GM21381 (cell line): ENCODE measurements around the gene BMERB1.
"Not testable (repeated sequence)": the region's sequence is repeated elsewhere in the genome, so short reads cannot be mapped to it uniquely, and the experiment has no call there.

Experiments used
- ATAC-seq: cut with Tn5 transposase; IDR thresholded peaks from one replicate; pipeline ENCODE4 v1.9.1; 2021; ENCODE audit warnings: mild to moderate bottlenecking, moderate library complexity; ENCODE audit not compliant: unreplicated experiment

BMERB1 gene

GRCh38 chr16:15434425-15435215 lies at the start of gene BMERB1:
BMERB1 (plus strand) TSS chr16:15434588; CDS start chr16:15434654, 66 bp downstream.
- ATAC-seq: no peak

GRCh38 chr16:15388060-15388459 lies 46.3 kb upstream of the BMERB1 start:
- ATAC-seq: not testable (repeated sequence)

DNA sequence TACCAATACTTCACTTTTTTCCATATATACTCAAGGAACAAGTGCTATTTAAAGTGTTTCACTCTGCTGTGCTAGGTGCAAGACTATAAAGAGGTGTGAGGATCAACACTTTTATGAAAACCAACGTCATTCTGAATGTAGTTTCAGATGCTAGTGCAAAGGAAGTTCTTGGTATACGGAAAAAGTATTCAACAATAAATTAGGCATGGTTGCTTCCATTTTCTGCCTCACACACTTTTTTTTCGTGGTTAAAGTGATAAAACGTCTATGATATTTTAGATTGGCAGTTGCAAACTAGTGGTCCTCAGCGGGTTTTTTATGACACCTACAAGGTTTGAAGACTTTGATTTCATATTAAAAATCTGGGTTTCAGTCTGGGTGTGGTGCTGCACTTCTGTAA lies 44.5 kb upstream of the BMERB1 start:
- not testable (repeated sequence) for ATAC-seq

DNA sequence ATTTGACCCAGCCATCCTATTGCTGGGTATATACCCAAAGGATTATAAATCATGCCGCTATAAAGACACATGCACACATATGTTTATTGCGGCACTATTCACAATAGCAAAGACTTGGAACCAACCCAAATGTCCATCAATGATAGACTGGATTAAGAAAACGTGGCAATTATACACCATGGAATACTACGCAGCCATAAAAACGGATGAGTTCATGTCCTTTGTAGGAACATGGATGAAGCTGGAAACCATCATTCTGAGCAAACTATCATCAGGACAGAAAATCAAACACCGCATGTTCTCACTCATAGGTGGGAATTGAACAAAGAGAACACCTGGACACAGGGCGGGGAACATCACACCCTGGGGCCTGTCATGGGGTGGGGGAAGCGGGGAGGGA lies 41.4 kb upstream of the BMERB1 start:
- not testable (repeated sequence) for ATAC-seq

GRCh38 chr16:15395631-15396508 lies 38.5 kb upstream of the BMERB1 start, which contains the start of gene MPV17L:
MPV17L (plus strand) TSS chr16:15395754; CDS start chr16:15395898, 144 bp downstream.
- ATAC-seq: not testable (repeated sequence)

- ATAC-seq: not testable (repeated sequence)
Observed at GRCh38 chr16:15396509-15396829, 37.9 kb upstream of the BMERB1 start.

DNA sequence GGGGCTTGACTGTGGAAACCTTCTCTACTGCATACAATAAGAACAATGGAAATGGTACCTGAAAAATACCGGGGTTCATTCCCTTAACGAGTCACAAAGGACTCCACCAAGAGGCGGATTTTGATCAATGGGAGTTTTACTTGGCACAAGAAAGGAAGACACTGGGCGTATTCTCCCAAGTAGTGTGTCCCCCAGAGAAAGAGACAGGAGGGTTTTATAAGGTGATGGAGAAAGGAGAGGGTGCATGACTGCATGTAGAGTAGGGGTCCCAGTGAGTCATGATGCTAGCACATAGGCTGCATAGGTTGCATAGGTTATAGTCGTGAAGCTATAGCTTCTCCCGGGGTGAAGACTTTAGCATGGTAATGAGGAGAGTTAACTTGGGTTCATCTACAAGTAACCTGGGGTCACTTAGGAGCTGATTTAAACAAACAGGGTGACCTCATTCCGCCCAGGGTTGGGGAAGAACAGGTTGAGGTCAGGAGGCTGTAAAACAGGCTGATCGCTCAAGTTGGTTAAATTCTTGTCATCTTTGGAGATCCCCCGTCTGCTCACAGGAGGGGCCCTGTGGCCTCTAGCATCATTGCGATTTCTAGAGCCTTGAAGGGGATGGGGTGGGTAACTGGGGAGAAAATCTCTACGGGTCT lies 37.3 kb upstream of the BMERB1 start:
- no peak for ATAC-seq

- no peak for ATAC-seq
Observed at GRCh38 chr16:15398618-15399316, 35.6 kb upstream of the BMERB1 start.

GRCh38 chr16:15399317-15399716 lies 35.1 kb upstream of the BMERB1 start:
- no peak for ATAC-seq

GRCh38 chr16:15400314-15400713 lies 34.1 kb upstream of the BMERB1 start:
- ATAC-seq: not testable (repeated sequence)

DNA sequence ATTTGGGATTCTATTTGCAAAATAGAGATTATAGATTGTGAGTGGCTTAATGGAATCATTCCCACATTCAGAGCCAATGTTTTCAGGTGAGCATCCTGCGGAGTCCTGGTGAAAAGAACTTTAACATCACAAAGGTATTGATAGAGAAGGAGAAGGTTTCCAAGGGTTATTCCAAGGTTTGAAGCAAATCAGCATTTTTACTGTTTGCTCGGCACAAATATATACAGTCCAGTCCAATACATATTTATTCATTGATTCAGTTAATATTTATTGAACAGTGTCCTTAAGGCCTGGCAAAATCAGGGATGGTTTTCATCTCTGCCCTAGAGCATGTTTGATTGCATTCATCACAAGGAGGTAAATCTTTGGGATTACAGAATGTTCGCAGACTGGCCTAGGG lies 32.4 kb upstream of the BMERB1 start:
- ATAC-seq: no peak

- no peak for ATAC-seq
Observed at GRCh38 chr16:15403392-15403995, 30.9 kb upstream of the BMERB1 start.

DNA sequence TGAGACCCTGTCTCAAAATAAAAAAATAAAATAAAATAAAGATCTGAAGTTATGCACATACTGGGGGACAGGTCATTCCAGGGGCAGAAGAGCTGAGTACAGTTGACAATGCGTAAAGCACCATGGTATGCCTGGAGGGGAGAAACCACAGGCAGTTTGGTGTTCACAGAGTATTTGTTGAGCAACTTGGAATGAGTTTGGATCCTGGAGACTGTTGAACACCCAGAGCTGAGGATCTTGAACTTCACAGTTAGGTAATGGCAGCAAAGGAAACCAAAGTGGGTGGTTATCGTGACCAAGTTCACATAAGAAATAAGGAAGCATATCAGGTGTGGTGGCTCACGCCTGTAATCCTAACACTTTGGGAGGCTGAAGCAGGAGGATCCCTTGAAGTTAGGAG lies 30.3 kb upstream of the BMERB1 start:
- ATAC-seq: not testable (repeated sequence)

GRCh38 chr16:15404792-15405191 lies 29.6 kb upstream of the BMERB1 start:
- ATAC-seq: no peak

- not testable (repeated sequence) for ATAC-seq
Observed at GRCh38 chr16:15407756-15408155, 26.6 kb upstream of the BMERB1 start.

DNA sequence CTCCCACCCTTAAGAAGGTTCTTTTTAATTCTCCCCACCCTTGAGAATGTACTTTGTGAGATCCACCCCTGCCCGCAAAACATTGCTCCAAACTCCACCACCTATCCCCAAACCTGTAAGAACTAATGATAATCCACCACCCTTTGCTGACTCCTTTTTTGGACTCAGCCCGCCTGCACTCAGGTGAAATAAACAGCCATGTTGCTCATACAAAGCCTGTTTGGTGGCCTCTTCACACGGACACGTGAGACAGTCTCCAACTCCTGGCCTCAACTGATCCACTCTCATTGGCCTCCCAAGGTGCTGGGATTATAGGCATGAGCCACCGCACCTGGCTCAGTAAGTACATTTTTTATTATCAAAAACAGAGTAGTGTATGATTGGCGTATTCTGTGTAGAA lies 24.9 kb upstream of the BMERB1 start:
- ATAC-seq: not testable (repeated sequence)

DNA sequence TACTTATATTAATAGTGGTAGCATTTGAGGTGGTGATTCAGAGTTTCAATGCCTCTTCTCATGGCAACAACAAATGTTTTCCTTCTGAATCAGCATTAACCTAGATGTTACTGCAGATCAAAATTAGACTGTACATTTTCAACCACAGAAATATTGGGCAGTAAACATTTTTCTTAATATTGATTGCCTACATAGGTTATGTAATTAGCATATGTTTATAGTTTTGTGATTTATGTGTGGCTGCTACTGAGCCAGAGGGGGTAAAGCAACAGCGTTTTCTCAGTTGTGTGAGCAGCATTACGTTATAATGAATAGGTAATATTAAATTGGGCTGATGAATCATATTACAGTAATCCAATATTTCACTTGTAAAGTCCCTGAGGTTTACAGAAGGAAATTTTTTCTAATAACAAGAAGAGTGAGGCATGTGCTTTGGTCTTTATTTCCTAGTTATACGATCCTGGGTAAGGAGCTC lies 18.8 kb upstream of the BMERB1 start:
- ATAC-seq: no peak

GRCh38 chr16:15417197-15417596 lies 17.2 kb upstream of the BMERB1 start:
- no peak for ATAC-seq

DNA sequence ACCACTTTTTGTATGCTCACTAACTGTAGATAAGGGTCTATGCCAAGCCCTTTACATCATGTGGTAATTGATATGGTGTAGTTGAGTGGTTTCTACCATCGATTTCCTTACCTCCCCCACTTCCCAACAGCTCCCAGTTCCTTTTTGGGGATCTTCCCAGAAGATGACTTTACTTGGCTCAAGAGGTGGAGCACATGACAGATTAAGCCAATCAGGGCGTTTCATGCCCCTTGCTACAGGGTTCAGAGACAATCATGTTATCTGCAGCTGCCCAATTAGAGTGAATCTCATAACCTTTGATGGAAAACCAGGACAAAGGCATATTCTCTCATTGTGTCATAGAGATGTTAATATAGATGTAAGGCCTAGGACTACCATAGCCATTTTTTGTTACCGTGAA lies 16.2 kb upstream of the BMERB1 start:
- ATAC-seq: no peak

DNA sequence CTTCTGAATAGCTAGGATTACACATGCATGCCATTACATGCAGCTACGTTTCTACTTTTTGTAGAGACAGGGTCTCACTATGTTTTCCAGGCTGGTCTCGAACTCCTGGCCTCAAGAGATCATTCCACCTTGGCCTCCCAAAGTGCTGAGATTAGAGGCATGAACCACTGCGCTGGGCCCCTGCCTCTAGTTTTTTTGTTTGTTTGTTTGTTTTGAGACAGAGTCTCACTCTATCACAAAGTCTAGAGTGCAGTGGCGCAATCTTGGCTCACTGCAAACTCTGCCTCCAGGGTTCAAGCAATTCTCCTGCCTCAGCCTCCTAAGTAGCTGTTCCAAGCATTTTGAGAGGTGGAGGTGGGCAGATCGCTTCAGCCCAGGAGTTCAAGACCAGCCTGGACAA lies 12.7 kb upstream of the BMERB1 start:
- ATAC-seq: not testable (repeated sequence)
